ENCODE results near the gene SASH1.

DNA sequence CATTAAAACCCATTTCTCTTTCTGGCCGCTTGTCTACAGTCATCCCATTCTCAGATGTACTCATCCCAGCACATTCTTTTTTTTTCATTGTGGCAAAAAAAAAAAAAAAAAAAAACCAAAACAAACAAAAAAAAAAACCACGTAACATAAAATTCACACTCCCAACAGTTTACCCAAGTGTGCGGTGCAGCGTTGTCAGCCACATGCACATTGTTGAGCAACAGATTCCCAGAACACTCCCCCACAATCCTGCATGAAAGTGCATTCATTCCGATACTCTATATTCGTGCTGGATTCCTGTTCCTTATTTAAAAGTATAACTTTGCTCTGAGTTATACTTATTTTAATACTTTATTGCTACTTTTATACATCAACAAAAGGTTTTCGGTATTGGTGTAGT lies 96.0 kb downstream of the SASH1 start:
- TF ChIP-seq, protein P1, sequence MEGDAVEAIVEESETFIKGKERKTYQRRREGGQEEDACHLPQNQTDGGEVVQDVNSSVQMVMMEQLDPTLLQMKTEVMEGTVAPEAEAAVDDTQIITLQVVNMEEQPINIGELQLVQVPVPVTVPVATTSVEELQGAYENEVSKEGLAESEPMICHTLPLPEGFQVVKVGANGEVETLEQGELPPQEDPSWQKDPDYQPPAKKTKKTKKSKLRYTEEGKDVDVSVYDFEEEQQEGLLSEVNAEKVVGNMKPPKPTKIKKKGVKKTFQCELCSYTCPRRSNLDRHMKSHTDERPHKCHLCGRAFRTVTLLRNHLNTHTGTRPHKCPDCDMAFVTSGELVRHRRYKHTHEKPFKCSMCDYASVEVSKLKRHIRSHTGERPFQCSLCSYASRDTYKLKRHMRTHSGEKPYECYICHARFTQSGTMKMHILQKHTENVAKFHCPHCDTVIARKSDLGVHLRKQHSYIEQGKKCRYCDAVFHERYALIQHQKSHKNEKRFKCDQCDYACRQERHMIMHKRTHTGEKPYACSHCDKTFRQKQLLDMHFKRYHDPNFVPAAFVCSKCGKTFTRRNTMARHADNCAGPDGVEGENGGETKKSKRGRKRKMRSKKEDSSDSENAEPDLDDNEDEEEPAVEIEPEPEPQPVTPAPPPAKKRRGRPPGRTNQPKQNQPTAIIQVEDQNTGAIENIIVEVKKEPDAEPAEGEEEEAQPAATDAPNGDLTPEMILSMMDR (IDR thresholded peaks at IDR 0.05), result no peak
- TF ChIP-seq POLR2A (IDR thresholded peaks at IDR 0.05), result no peak

Data from body of pancreas (tissue), 4 donors.